ENCODE data around the gene KIAA0930. TPM values are rescaled to one million over a fixed set of nuclear protein-coding genes. Genes with fewer than 3 reads are reported as not detected.

KIAA0930 gene
- total and polyA plus RNA-seq, 2 experiments from 2014 or later, result 15.0 to 78.6 TPM

DNA sequence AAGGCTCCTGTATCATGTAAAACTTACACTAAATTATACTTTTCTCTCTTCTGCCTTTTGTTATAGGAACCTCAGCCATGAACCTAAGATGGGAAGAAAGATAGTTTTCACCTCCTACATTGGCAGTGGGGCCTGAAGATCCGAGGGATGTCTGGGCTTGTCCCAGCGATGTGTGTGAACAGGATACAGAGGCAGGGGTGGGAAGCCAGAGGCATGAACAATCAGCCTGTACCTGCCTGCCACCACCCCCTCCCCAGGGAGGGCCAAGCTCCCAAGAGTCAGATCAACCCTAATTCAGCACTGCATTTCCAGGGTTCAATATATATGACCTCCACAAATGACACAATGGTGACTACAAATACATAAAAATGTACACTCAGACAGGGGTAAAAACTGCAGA lies 9.4 kb downstream of the KIAA0930 start (continued):
- no peak for TF ChIP-seq ZNF331 (CRISPR knock-in tag; IDR thresholded peaks at IDR 0.05; ENCODE audit: low read depth)
- TF ChIP-seq ZNF114 (CRISPR knock-in tag; IDR thresholded peaks at IDR 0.05), result no peak
- TF ChIP-seq, protein P1, sequence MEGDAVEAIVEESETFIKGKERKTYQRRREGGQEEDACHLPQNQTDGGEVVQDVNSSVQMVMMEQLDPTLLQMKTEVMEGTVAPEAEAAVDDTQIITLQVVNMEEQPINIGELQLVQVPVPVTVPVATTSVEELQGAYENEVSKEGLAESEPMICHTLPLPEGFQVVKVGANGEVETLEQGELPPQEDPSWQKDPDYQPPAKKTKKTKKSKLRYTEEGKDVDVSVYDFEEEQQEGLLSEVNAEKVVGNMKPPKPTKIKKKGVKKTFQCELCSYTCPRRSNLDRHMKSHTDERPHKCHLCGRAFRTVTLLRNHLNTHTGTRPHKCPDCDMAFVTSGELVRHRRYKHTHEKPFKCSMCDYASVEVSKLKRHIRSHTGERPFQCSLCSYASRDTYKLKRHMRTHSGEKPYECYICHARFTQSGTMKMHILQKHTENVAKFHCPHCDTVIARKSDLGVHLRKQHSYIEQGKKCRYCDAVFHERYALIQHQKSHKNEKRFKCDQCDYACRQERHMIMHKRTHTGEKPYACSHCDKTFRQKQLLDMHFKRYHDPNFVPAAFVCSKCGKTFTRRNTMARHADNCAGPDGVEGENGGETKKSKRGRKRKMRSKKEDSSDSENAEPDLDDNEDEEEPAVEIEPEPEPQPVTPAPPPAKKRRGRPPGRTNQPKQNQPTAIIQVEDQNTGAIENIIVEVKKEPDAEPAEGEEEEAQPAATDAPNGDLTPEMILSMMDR (conservative IDR thresholded peaks at IDR 0.05; ENCODE audit: low read depth in 2 of 2), result no peak
- TF ChIP-seq, protein P2, sequence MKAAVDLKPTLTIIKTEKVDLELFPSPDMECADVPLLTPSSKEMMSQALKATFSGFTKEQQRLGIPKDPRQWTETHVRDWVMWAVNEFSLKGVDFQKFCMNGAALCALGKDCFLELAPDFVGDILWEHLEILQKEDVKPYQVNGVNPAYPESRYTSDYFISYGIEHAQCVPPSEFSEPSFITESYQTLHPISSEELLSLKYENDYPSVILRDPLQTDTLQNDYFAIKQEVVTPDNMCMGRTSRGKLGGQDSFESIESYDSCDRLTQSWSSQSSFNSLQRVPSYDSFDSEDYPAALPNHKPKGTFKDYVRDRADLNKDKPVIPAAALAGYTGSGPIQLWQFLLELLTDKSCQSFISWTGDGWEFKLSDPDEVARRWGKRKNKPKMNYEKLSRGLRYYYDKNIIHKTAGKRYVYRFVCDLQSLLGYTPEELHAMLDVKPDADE (IDR thresholded peaks at IDR 0.05), result no peak
- TF ChIP-seq STAT1 (IDR thresholded peaks at IDR 0.05; ENCODE audit: unreplicated experiment), result no peak
- no peak for TF ChIP-seq NANOG (IDR thresholded peaks at IDR 0.05; ENCODE audit: borderline replicate concordance)

DNA sequence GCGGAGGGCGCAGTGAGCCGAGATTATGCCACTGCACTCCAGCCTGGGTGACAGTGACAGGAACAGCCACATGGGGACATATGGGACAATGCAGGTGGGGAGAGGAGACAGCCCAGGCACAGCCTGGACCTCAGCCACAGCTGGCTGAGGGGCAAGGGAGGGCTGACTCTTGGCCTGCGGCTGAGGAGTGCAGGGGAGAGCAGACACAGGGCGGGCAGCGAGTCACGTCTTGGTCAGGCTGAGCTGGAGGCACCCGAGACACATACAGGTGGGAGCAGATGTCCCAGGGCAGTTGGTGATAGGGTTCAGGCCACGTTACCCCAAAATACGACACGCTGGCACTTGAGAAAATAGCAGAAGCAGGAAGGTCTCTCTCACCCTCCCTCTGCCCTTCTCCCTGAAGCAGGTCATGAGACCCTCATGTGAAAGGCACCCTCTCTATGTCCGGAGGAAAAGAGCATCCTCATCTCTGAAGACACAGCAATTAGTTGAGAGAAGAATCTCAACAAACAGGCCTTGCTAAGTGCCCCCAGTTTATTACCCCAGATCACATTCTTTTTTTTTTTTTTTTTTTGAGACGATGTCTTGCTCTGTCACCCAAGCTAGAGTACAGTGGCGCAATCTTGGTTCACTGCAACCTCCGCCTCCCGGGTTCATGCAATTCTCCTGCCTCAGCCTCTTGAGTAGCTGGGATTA lies 10.5 kb downstream of the KIAA0930 start:
- Histone ChIP-seq H4K20me1 (replicated peaks; ENCODE audit: insufficient read depth) (0 out of 2 replicates have a peak, but pooled peaks cover 3% of the 10 kb centered on the region), H3K27me3 (ENCODE audit: insufficient read depth) (no peaks in the 10 kb centered on the region), H3K4me2 (no peak overlapping the region), H3K9me2 (ENCODE audit: insufficient read depth) (no peaks in the 10 kb centered on the region), H3K36me3 (ENCODE audit: insufficient read depth) (no peaks in the 10 kb centered on the region), H3K4me1 (ENCODE audit: insufficient read depth) (no peaks in the 10 kb centered on the region), H2AFZ (no peak overlapping the region), H3K27ac (ENCODE audit: low read depth) (no peak overlapping the region), H3F3A (replicated peaks; ENCODE audit: low read depth) (no peaks in the 10 kb centered on the region), H3K4me3 (no peak overlapping the region), H3K79me2 (replicated peaks; ENCODE audit: insufficient read depth) (peaks cover 10% of the 10 kb centered on the region)
- no peak for ATAC-seq
- Mint-ChIP-seq H3K9me3 (no peaks in the 10 kb centered on the region; the same call in 2 of the 3 replicates), H3K27ac (no peak overlapping the region), H3K27me3 (ENCODE audit: insufficient read depth, low read depth, poor library complexity) (peaks cover 17% of the 10 kb centered on the region), H3K36me3 (ENCODE audit: low read depth) (no peaks in the 10 kb centered on the region; the same call in 2 of the 3 replicates), H3K4me1 (peaks cover 31% of the 10 kb centered on the region), H3K4me3 (no peak overlapping the region)
- DNase-seq (ENCODE audit: low spot score), result no peak
- TF ChIP-seq, protein P1 (conservative IDR thresholded peaks at IDR 0.05; ENCODE audit: low read depth in 2 of 2), result no peak
- TF ChIP-seq ZNF331 (CRISPR knock-in tag; IDR thresholded peaks at IDR 0.05; ENCODE audit: low read depth), result no peak
- TF ChIP-seq NANOG (IDR thresholded peaks at IDR 0.05; ENCODE audit: borderline replicate concordance), result no peak
- TF ChIP-seq, protein P2 (IDR thresholded peaks at IDR 0.05), result no peak
- TF ChIP-seq JUNB (IDR thresholded peaks at IDR 0.05; ENCODE audit: unreplicated experiment), result no peak
- no peak for TF ChIP-seq EZH2phosphoT487 (IDR thresholded peaks at IDR 0.05; ENCODE audit: unreplicated experiment)
- TF ChIP-seq ZNF114 (CRISPR knock-in tag; IDR thresholded peaks at IDR 0.05), result no peak
- TF ChIP-seq CREB1 (CRISPR knock-in tag; IDR thresholded peaks at IDR 0.05; ENCODE audit: low read depth), result no peak
- no peak for TF ChIP-seq EZH2 (IDR thresholded peaks at IDR 0.05; ENCODE audit: low read depth, unreplicated experiment)
- no peak for TF ChIP-seq POLR2AphosphoS5 (IDR thresholded peaks at IDR 0.05; ENCODE audit: low read depth)
- TF ChIP-seq STAT1 (IDR thresholded peaks at IDR 0.05; ENCODE audit: unreplicated experiment), result no peak

Measured in GM23338 (cell line).